Ovary (tissue), 9 donors: ENCODE data around the gene TSSK6. TPM values are rescaled to one million over a fixed set of nuclear protein-coding genes. Genes with fewer than 3 reads are reported as not detected.

Experiments used
- DNase-seq, 5 donors: peaks; one replicate each; pipeline ENCODE4 v3.0.0-alpha.2; 2019 to 2020
- H3K27ac ChIP-seq, 2 donors: fragments of 200-600 bp; one replicate each; pipeline versions ENCODE4 v1.5.1 to v1.8.0; 2019 to 2022
- H3K27me3 ChIP-seq: fragments of 200-600 bp; one replicate; pipeline ENCODE4 v1.8.0; 2022
- H3K36me3 ChIP-seq: fragments of 200-600 bp; sonication (generic); one replicate; pipeline ENCODE4 v1.5.1; 2019
- H3K4me1 ChIP-seq: one replicate; pipeline ENCODE4 v1.8.1; 2013; ENCODE audit warnings: mild to moderate bottlenecking, moderate library complexity; ENCODE audit not compliant: insufficient read depth
- H3K4me3 ChIP-seq: fragments of 200-600 bp; sonication (generic); one replicate; pipeline ENCODE4 v1.5.1; 2017
- H3K9me3 ChIP-seq, 2 donors: fragments of 200-600 bp in 1 of 2; sonication (generic) in 1 of 2; one replicate each; pipeline versions ENCODE4 v1.5.1 to v1.8.1; 2013 to 2019; ENCODE audit warnings: mild to moderate bottlenecking in 1 of 2, moderate library complexity in 1 of 2
- CTCF ChIP-seq, 3 donors: fragments of 450-650 bp in 2 of 3; fragments of 200-600 bp in 1 of 3; IDR thresholded peaks; one replicate each; pipeline versions ENCODE4 v1.5.1 to v1.8.0; 2016 to 2022; ENCODE audit warnings: antibody characterized with exemption in 3 of 3, mild to moderate bottlenecking in 1 of 3
- EP300 ChIP-seq: sonication (generic); formaldehyde crosslinking; IDR thresholded peaks from one replicate; pipeline ENCODE4 v1.6.1; 2017; ENCODE audit warnings: antibody characterized with exemption
- POLR2A ChIP-seq: fragments of 450-650 bp; IDR thresholded peaks from one replicate; pipeline ENCODE4 v1.6.1; 2017; ENCODE audit warnings: antibody characterized with exemption, mild to moderate bottlenecking, moderate library complexity
- WGBS, 3 donors: extraction: QIAGEN DNeasy Blood & Tissue Kit in 1 of 3; methylation state at CpG; one replicate each; pipeline versions ENCODE4 v1.1.5 to v1.1.7; 2013 to 2017; 5-methylcytosine and 5-hydroxymethylcytosine counted together
- intact Hi-C, 4 donors: fragments of 100-400 bp; cut with DNase I; formaldehyde crosslinking; loops; one replicate each; pipeline versions ENCODE4 v1.11.0 to v1.15.1; 2022 to 2023
- polyA plus RNA-seq, 2 donors: library from polyadenylated mRNA; stranded (reverse); fragments of 200-250 nt in 1 of 2; fragments of 350-450 nt in 1 of 2; fragmentation: Illumina TruSeq in 1 of 2; extraction: RNeasy Lipid Tissue Mini Kit (QIAGEN cat#74804) in 1 of 2; gene quantifications; one replicate each; pipeline ENCODE4 v1.2.3, GENCODE V29; 2013 to 2014
- total RNA-seq, 7 donors: library from RNA; depleted of rRNA in 2 of 7; stranded (reverse); fragments of >200 nt in 2 of 7; fragmentation: NEBNext Ultra II Directional in 3 of 7; extraction: Animal tissue kit (Norgen Biotek cat#: 25700) in 3 of 7; gene quantifications; one replicate each; pipeline versions ENCODE4 v1.1.0 to v1.2.4, GENCODE V29; 2016 to 2023
- donor health status: DM: no; HTN: no; CAD: no; lungs with moderate emphysema.
- donor health status: DM: no; HTN: no; CAD: no.
- donor health status: Bipolar disorder and iron deficiency.
- donor health status: DM: yes; HTN: yes; CAD: no.
- donor health status: DM: no; HTN: no; CAD: no.
- donor health status: DM: yes; HTN: yes; CAD: no.

TSSK6 gene
- total and polyA plus RNA-seq, 9 donors: 0.76 to 2.5 (median 1.1) TPM; not detected in 1

- H3K27me3 ChIP-seq: no peaks in the 10 kb centered on the region
- TF ChIP-seq CTCF (IDR thresholded peaks at IDR 0.05) (no peak), EP300 (no peak), POLR2A (no peak)
- H3K9me3 ChIP-seq: no peaks in the 10 kb centered on the region
- intact Hi-C loops: no loop called here
- H3K36me3 ChIP-seq: no peaks in the 10 kb centered on the region
- no peak overlapping the region for H3K27ac ChIP-seq
- WGBS, 3 donors: 71 to 79% (median 76%) methylated on average over 10 of the region's 10 CpGs
- H3K4me1 ChIP-seq: peaks cover 7% of the 10 kb centered on the region
- peak in 1 of 5 donors; percentile 19 for DNase-seq
- no peak overlapping the region for H3K4me3 ChIP-seq
These were observed 1.9 kb upstream of the TSSK6 start for GRCh38 chr19:19517235-19517619.

- 4 to 9% (median 4%) methylated on average over 55 to 61 of the region's 61 CpGs for WGBS, 3 donors
These were observed 533 bp upstream of the TSSK6 start, which contains the start of gene NDUFA13 for GRCh38 chr19:19515642-19516519. NDUFA13 (plus strand) TSS chr19:19516225; CDS start chr19:19516239, 14 bp downstream.

GRCh38 chr19:19514215-19514657 is 1.1 kb downstream of the TSSK6 start:
- DNase-seq: peak; percentile 67 to 83 (median 80)
- no peak for TF ChIP-seq EP300
- no peak for TF ChIP-seq POLR2A
- no peak for TF ChIP-seq CTCF (IDR thresholded peaks at IDR 0.05)
- intact Hi-C loops: no loop called here
- no peaks in the 10 kb centered on the region for H3K36me3 ChIP-seq
- WGBS, 3 donors: 12 to 17% (median 13%) methylated on average over 43 to 46 of the region's 46 CpGs
- peak overlapping the region; percentile 9 for H3K4me3 ChIP-seq
- H3K4me1 ChIP-seq: peaks cover 7% of the 10 kb centered on the region
- no peaks in the 10 kb centered on the region for H3K27me3 ChIP-seq
- no peaks in the 10 kb centered on the region for H3K9me3 ChIP-seq
- H3K27ac ChIP-seq: no peak overlapping the region

More at GRCh38 chr19:19515642-19516519, 533 bp upstream of the TSSK6 start, which contains the start of gene NDUFA13:
- H3K27me3 ChIP-seq: no peaks in the 10 kb centered on the region
- TF ChIP-seq POLR2A: peak; percentile 70
- peak in 2 of 3 donors; percentile 10 to 12 for TF ChIP-seq CTCF (IDR thresholded peaks at IDR 0.05)
- no peak for TF ChIP-seq EP300
- H3K9me3 ChIP-seq: no peaks in the 10 kb centered on the region
- H3K27ac ChIP-seq: peak within 1 kb of the TSS in 1 of 2 donors; percentile 34
- intact Hi-C loops: no loop called here
- H3K4me1 ChIP-seq: peaks cover 7% of the 10 kb centered on the region
- DNase-seq: peak; percentile 89 to 97 (median 95)
- H3K4me3 ChIP-seq: peak within 1 kb of the TSS; percentile 52
- no peaks in the 10 kb centered on the region for H3K36me3 ChIP-seq

GRCh38 chr19:19513682-19514081 is 1.7 kb downstream of the TSSK6 start:
- no peak overlapping the region for H3K4me3 ChIP-seq
- no peak for TF ChIP-seq EP300
- no peak for TF ChIP-seq POLR2A
- TF ChIP-seq CTCF (IDR thresholded peaks at IDR 0.05): no peak
- H3K9me3 ChIP-seq: no peaks in the 10 kb centered on the region
- intact Hi-C loops: no loop called here
- DNase-seq: peak in 1 of 5 donors; percentile 38
- H3K4me1 ChIP-seq: peaks cover 7% of the 10 kb centered on the region
- no peak overlapping the region for H3K27ac ChIP-seq
- no peaks in the 10 kb centered on the region for H3K36me3 ChIP-seq
- 75 to 84% (median 83%) methylated on average over 17 of the region's 17 CpGs for WGBS, 3 donors
- H3K27me3 ChIP-seq: no peaks in the 10 kb centered on the region
